GM23338 (cell line): Measurements from ENCODE around the gene CSTPP1. TPM values are rescaled to one million over a fixed set of nuclear protein-coding genes. Genes with fewer than 3 reads are reported as not detected.

Experiments
- ATAC-seq: fragments of 200-7000 bp; cut with Tn5 transposase; 3 replicates; pipeline ENCODE4 v1.9.1; 2020
- DNase-seq: peaks from one replicate; pipeline ENCODE4 v3.0.0-alpha.2; 2015; ENCODE audit warnings: low spot score
- H2AFZ ChIP-seq: fragments of 200-600 bp; sonication (generic); 2 replicates; pipeline ENCODE4 v1.8.0; 2016; ENCODE audit warnings: antibody characterized with exemption, mild to moderate bottlenecking, moderate library complexity
- H3F3A ChIP-seq: fragments of 200-600 bp; sonication (generic); replicated peaks from 2 replicates; pipeline ENCODE4 v1.8.0; 2017; ENCODE audit warnings: antibody characterized with exemption, mixed run types, low read depth
- H3K27ac ChIP-seq: fragments of 200-600 bp; sonication (generic); 2 replicates; pipeline ENCODE4 v1.6.1; 2016; ENCODE audit warnings: low read depth
- H3K27me3 ChIP-seq: fragments of 200-600 bp; sonication (generic); 2 replicates; pipeline ENCODE4 v1.8.0; 2016; ENCODE audit warnings: mild to moderate bottlenecking, mixed run types, moderate library complexity; ENCODE audit not compliant: insufficient read depth
- H3K36me3 ChIP-seq: fragments of 200-600 bp; sonication (generic); 2 replicates; pipeline ENCODE4 v1.8.0; 2016; ENCODE audit warnings: mild to moderate bottlenecking; ENCODE audit not compliant: insufficient read depth
- H3K4me1 ChIP-seq: fragments of 200-600 bp; sonication (generic); 2 replicates; pipeline ENCODE4 v1.8.0; 2016; ENCODE audit warnings: mild to moderate bottlenecking, moderate library complexity; ENCODE audit not compliant: insufficient read depth
- H3K4me2 ChIP-seq: fragments of 200-600 bp; sonication (generic); 2 replicates; pipeline ENCODE4 v1.7.1; 2017; ENCODE audit warnings: mixed run types
- H3K4me3 ChIP-seq: fragments of 200-600 bp; sonication (generic); 2 replicates; pipeline ENCODE4 v1.6.1; 2016; ENCODE audit warnings: mixed run types
- H3K79me2 ChIP-seq: fragments of 200-600 bp; sonication (generic); replicated peaks from 2 replicates; pipeline ENCODE4 v1.8.0; 2017; ENCODE audit warnings: mild to moderate bottlenecking; ENCODE audit not compliant: insufficient read depth
- H3K9me2 ChIP-seq: fragments of 200-600 bp; sonication (generic); 2 replicates; pipeline ENCODE4 v1.8.0; 2017; ENCODE audit not compliant: insufficient read depth
- H4K20me1 ChIP-seq: fragments of 200-600 bp; sonication (generic); replicated peaks from 2 replicates; pipeline ENCODE4 v1.8.0; 2017; ENCODE audit warnings: mild to moderate bottlenecking; ENCODE audit not compliant: insufficient read depth
- H3K27ac Mint-ChIP-seq: 2 replicates; pipeline ENCODE4 v1.8.0; 2020; ENCODE audit warnings: inconsistent platforms, mild to moderate bottlenecking, moderate library complexity, mixed read lengths
- H3K27me3 Mint-ChIP-seq: 3 replicates; pipeline ENCODE4 v1.8.0; 2022; ENCODE audit warnings: low read depth, mild to moderate bottlenecking, moderate library complexity, mixed read lengths, inconsistent platforms; ENCODE audit not compliant: insufficient read depth, poor library complexity
- H3K36me3 Mint-ChIP-seq: 3 replicates; pipeline ENCODE4 v1.8.0; 2021; ENCODE audit warnings: low read depth, mild to moderate bottlenecking, inconsistent platforms, moderate library complexity, mixed read lengths
- H3K4me1 Mint-ChIP-seq: 3 replicates; pipeline ENCODE4 v1.8.0; 2020; ENCODE audit warnings: mild to moderate bottlenecking, inconsistent platforms, mixed read lengths
- H3K4me3 Mint-ChIP-seq: 3 replicates; pipeline ENCODE4 v1.8.0; 2021; ENCODE audit warnings: moderate library complexity, mild to moderate bottlenecking, inconsistent platforms, mixed read lengths
- H3K9me3 Mint-ChIP-seq: 3 replicates; pipeline ENCODE4 v1.8.0; 2020; ENCODE audit warnings: moderate library complexity, mild to moderate bottlenecking, inconsistent platforms, mixed read lengths
- CREB1 ChIP-seq: fragments of 250-450 bp; sonication (Bioruptor Pico); IDR thresholded peaks from 2 replicates; pipeline ENCODE4 v1.5.0; 2020; ENCODE audit warnings: low read depth, mild to moderate bottlenecking, moderate library complexity
- EZH2 ChIP-seq: fragments of 200-600 bp; sonication (generic); IDR thresholded peaks from one replicate; pipeline ENCODE4 v1.8.0; 2017; ENCODE audit warnings: antibody characterized with exemption, mild to moderate bottlenecking, low read depth; ENCODE audit not compliant: unreplicated experiment
- EZH2phosphoT487 ChIP-seq: fragments of 200-600 bp; sonication (generic); IDR thresholded peaks from one replicate; pipeline ENCODE4 v1.8.1; 2018; ENCODE audit warnings: antibody characterized with exemption; ENCODE audit not compliant: unreplicated experiment
- JUNB ChIP-seq: IDR thresholded peaks from one replicate; pipeline ENCODE4 v1.6.1; 2016; ENCODE audit warnings: antibody characterized with exemption; ENCODE audit not compliant: unreplicated experiment
- NANOG ChIP-seq: IDR thresholded peaks from 2 replicates; pipeline ENCODE4 v1.6.1; 2016; ENCODE audit warnings: antibody characterized with exemption, borderline replicate concordance
- POLR2AphosphoS5 ChIP-seq: IDR thresholded peaks from 2 replicates; pipeline ENCODE4 v1.6.1; 2016; ENCODE audit warnings: antibody characterized with exemption, low read depth
- STAT1 ChIP-seq: IDR thresholded peaks from one replicate; pipeline ENCODE4 v1.6.1; 2016; ENCODE audit warnings: antibody characterized with exemption; ENCODE audit not compliant: unreplicated experiment
- ZNF114 ChIP-seq: fragments of 250-450 bp; sonication (Bioruptor Pico); IDR thresholded peaks from 2 replicates; pipeline ENCODE4 v1.5.0; 2020; ENCODE audit warnings: mild to moderate bottlenecking, moderate library complexity
- ZNF331 ChIP-seq: fragments of 250-450 bp; sonication (Bioruptor Pico); IDR thresholded peaks from 2 replicates; pipeline ENCODE4 v1.5.0; 2020; ENCODE audit warnings: low read depth, mild to moderate bottlenecking, moderate library complexity
- polyA plus RNA-seq: library from polyadenylated mRNA; unstranded; fragments of >200 nt; fragmentation: Nextera tagmentation; extraction: Ambion mirVana; gene quantifications from 2 replicates; pipeline ENCODE4 v1.2.1, GENCODE V29; 2016
- total RNA-seq: library from RNA; depleted of rRNA; stranded (reverse); fragments of >200 nt; shearing (Covaris generic); gene quantifications from 2 replicates; pipeline ENCODE4 v1.2.3, GENCODE V29; 2014
- TF ChIP-seq, protein P1 (sequence below): IDR thresholded peaks from 2 replicates; pipeline ENCODE4 v1.6.1; 2016; ENCODE audit warnings: antibody characterized with exemption
- TF ChIP-seq, protein P2 (sequence below), 2 experiments: fragments of 200-600 bp in 1 of 2; sonication (generic) in 1 of 2; conservative IDR thresholded peaks; 2 replicates each; pipeline versions ENCODE4 v1.5.1 to v1.6.1; 2016 to 2017; ENCODE audit warnings: antibody characterized with exemption in 2 of 2, low read depth in 2 of 2, mild to moderate bottlenecking in 2 of 2, moderate library complexity in 1 of 2
- TF ChIP-seq, protein P3 (sequence below): IDR thresholded peaks from one replicate; pipeline ENCODE4 v1.6.1; 2018; ENCODE audit warnings: antibody characterized with exemption; ENCODE audit not compliant: unreplicated experiment
- TF ChIP-seq, protein P4 (sequence below): fragments of 250-450 bp; sonication (Bioruptor Pico); IDR thresholded peaks from 2 replicates; pipeline ENCODE4 v1.5.0; 2020; ENCODE audit warnings: mild to moderate bottlenecking, moderate library complexity

Gene CSTPP1
- total and polyA plus RNA-seq, 2 experiments from 2014 or later: 23.5 to 42.6 TPM

DNA sequence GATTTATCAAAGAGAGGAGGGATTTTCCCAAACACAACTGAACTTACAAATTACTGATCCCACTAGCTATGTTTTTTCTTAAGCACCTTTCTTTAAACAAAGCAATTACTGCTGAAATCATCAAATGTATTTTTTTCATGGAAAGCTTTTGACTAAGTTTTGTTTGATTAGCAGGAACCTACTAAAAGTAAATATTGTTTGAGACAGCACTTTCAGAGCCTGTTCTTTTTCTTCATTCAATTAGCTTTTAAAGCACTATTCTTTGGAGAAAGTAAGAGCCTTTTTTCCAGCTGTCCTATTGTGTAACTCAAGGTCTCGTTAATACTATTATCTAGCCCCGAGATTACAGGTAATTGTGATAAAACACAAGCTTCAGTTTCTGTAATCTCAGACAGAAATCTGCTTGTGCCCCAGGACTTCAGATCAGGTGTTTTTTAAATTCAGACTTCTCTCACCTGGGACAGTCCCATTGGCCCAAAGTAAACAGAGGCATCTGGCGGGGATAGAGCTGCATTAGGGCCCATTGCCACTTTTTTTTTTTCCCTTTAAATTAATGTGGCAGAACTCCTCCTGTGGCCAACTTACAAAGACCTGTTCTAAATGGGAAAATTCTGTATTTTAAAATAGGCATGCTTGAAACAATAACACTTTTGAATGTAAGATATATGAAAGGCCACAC, 11.0 kb downstream of the CSTPP1 start:
- ATAC-seq (peak; percentile 55), DNase-seq (no peak)
- no peaks in the 10 kb centered on the region for H3K27me3 ChIP-seq
- H3K27me3 Mint-ChIP-seq: no peaks in the 10 kb centered on the region
- H3K27ac Mint-ChIP-seq: 0 out of 2 replicates have a peak overlapping the region, but pooled peaks have one; percentile 12
- H3K9me3 Mint-ChIP-seq: no peaks in the 10 kb centered on the region
- H4K20me1 ChIP-seq: no peaks in the 10 kb centered on the region; the same call in 1 of the 2 replicates
- H3F3A ChIP-seq: no peaks in the 10 kb centered on the region
- H3K27ac ChIP-seq: no peak overlapping the region
- H3K4me1 Mint-ChIP-seq: peaks cover 4% of the 10 kb centered on the region; the same call in 1 of the 3 replicates
- no peak overlapping the region for H2AFZ ChIP-seq
- no peaks in the 10 kb centered on the region for H3K4me1 ChIP-seq
- H3K4me3 Mint-ChIP-seq: no peak overlapping the region
- no peaks in the 10 kb centered on the region for H3K9me2 ChIP-seq
- no peak overlapping the region for H3K4me2 ChIP-seq
- TF ChIP-seq ZNF114 (no peak), POLR2AphosphoS5 (no peak), ZNF331 (no peak), CREB1 (no peak), JUNB (no peak), EZH2 (no peak), NANOG (no peak), STAT1 (no peak), EZH2phosphoT487 (no peak)
- TF ChIP-seq, protein P1, sequence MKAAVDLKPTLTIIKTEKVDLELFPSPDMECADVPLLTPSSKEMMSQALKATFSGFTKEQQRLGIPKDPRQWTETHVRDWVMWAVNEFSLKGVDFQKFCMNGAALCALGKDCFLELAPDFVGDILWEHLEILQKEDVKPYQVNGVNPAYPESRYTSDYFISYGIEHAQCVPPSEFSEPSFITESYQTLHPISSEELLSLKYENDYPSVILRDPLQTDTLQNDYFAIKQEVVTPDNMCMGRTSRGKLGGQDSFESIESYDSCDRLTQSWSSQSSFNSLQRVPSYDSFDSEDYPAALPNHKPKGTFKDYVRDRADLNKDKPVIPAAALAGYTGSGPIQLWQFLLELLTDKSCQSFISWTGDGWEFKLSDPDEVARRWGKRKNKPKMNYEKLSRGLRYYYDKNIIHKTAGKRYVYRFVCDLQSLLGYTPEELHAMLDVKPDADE: no peak
- TF ChIP-seq, protein P2, sequence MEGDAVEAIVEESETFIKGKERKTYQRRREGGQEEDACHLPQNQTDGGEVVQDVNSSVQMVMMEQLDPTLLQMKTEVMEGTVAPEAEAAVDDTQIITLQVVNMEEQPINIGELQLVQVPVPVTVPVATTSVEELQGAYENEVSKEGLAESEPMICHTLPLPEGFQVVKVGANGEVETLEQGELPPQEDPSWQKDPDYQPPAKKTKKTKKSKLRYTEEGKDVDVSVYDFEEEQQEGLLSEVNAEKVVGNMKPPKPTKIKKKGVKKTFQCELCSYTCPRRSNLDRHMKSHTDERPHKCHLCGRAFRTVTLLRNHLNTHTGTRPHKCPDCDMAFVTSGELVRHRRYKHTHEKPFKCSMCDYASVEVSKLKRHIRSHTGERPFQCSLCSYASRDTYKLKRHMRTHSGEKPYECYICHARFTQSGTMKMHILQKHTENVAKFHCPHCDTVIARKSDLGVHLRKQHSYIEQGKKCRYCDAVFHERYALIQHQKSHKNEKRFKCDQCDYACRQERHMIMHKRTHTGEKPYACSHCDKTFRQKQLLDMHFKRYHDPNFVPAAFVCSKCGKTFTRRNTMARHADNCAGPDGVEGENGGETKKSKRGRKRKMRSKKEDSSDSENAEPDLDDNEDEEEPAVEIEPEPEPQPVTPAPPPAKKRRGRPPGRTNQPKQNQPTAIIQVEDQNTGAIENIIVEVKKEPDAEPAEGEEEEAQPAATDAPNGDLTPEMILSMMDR (conservative IDR thresholded peaks at IDR 0.05; ENCODE audit: low read depth in 2 of 2): no peak
- TF ChIP-seq, protein P3, sequence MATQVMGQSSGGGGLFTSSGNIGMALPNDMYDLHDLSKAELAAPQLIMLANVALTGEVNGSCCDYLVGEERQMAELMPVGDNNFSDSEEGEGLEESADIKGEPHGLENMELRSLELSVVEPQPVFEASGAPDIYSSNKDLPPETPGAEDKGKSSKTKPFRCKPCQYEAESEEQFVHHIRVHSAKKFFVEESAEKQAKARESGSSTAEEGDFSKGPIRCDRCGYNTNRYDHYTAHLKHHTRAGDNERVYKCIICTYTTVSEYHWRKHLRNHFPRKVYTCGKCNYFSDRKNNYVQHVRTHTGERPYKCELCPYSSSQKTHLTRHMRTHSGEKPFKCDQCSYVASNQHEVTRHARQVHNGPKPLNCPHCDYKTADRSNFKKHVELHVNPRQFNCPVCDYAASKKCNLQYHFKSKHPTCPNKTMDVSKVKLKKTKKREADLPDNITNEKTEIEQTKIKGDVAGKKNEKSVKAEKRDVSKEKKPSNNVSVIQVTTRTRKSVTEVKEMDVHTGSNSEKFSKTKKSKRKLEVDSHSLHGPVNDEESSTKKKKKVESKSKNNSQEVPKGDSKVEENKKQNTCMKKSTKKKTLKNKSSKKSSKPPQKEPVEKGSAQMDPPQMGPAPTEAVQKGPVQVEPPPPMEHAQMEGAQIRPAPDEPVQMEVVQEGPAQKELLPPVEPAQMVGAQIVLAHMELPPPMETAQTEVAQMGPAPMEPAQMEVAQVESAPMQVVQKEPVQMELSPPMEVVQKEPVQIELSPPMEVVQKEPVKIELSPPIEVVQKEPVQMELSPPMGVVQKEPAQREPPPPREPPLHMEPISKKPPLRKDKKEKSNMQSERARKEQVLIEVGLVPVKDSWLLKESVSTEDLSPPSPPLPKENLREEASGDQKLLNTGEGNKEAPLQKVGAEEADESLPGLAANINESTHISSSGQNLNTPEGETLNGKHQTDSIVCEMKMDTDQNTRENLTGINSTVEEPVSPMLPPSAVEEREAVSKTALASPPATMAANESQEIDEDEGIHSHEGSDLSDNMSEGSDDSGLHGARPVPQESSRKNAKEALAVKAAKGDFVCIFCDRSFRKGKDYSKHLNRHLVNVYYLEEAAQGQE: no peak
- TF ChIP-seq, protein P4, sequence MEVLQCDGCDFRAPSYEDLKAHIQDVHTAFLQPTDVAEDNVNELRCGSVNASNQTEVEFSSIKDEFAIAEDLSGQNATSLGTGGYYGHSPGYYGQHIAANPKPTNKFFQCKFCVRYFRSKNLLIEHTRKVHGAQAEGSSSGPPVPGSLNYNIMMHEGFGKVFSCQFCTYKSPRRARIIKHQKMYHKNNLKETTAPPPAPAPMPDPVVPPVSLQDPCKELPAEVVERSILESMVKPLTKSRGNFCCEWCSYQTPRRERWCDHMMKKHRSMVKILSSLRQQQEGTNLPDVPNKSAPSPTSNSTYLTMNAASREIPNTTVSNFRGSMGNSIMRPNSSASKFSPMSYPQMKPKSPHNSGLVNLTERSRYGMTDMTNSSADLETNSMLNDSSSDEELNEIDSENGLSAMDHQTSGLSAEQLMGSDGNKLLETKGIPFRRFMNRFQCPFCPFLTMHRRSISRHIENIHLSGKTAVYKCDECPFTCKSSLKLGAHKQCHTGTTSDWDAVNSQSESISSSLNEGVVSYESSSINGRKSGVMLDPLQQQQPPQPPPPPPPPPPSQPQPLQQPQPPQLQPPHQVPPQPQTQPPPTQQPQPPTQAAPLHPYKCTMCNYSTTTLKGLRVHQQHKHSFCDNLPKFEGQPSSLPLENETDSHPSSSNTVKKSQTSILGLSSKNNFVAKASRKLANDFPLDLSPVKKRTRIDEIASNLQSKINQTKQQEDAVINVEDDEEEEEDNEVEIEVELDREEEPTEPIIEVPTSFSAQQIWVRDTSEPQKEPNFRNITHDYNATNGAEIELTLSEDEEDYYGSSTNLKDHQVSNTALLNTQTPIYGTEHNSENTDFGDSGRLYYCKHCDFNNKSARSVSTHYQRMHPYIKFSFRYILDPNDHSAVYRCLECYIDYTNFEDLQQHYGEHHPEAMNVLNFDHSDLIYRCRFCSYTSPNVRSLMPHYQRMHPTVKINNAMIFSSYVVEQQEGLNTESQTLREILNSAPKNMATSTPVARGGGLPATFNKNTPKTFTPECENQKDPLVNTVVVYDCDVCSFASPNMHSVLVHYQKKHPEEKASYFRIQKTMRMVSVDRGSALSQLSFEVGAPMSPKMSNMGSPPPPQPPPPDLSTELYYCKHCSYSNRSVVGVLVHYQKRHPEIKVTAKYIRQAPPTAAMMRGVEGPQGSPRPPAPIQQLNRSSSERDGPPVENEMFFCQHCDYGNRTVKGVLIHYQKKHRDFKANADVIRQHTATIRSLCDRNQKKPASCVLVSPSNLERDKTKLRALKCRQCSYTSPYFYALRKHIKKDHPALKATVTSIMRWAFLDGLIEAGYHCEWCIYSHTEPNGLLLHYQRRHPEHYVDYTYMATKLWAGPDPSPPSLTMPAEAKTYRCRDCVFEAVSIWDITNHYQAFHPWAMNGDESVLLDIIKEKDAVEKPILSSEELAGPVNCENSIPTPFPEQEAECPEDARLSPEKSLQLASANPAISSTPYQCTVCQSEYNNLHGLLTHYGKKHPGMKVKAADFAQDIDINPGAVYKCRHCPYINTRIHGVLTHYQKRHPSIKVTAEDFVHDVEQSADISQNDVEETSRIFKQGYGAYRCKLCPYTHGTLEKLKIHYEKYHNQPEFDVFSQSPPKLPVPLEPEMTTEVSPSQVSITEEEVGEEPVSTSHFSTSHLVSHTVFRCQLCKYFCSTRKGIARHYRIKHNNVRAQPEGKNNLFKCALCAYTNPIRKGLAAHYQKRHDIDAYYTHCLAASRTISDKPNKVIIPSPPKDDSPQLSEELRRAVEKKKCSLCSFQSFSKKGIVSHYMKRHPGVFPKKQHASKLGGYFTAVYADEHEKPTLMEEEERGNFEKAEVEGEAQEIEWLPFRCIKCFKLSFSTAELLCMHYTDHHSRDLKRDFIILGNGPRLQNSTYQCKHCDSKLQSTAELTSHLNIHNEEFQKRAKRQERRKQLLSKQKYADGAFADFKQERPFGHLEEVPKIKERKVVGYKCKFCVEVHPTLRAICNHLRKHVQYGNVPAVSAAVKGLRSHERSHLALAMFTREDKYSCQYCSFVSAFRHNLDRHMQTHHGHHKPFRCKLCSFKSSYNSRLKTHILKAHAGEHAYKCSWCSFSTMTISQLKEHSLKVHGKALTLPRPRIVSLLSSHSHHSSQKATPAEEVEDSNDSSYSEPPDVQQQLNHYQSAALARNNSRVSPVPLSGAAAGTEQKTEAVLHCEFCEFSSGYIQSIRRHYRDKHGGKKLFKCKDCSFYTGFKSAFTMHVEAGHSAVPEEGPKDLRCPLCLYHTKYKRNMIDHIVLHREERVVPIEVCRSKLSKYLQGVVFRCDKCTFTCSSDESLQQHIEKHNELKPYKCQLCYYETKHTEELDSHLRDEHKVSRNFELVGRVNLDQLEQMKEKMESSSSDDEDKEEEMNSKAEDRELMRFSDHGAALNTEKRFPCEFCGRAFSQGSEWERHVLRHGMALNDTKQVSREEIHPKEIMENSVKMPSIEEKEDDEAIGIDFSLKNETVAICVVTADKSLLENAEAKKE (CRISPR knock-in tag): no peak
- no peak overlapping the region for H3K4me3 ChIP-seq
- no peaks in the 10 kb centered on the region for H3K36me3 ChIP-seq
- H3K36me3 Mint-ChIP-seq: no peaks in the 10 kb centered on the region
- H3K79me2 ChIP-seq: no peaks in the 10 kb centered on the region
